Esophagus mucosa (tissue), 1 donor: Measurements from ENCODE around the gene SPNS2. TPM values are rescaled to one million over a fixed set of nuclear protein-coding genes. Genes with fewer than 3 reads are reported as not detected.

Experiments used
- total RNA-seq: library from RNA; stranded (reverse); gene quantifications from one replicate; pipeline ENCODE4 v1.2.4, GENCODE V29; 2023
- donor health status: DM: yes; HTN: yes; CAD: no.

Gene SPNS2
- total RNA-seq, 1 donor from 2014 or later, result 33.9 TPM

Other genes with a start within 250 kb of the SPNS2 start
- gene ANKFY1, start 234.9 kb upstream of the SPNS2 start, total RNA-seq, result 31.6 TPM
- 93.4 TPM for gene UBE2G1, start 132.2 kb upstream of the SPNS2 start, total RNA-seq
- gene SPNS3, start 64.9 kb upstream of the SPNS2 start, total RNA-seq, result 0.48 TPM
- 42.9 TPM for gene MYBBP1A, start 56.5 kb downstream of the SPNS2 start, total RNA-seq
- 41.6 TPM for gene GGT6, start 61.7 kb downstream of the SPNS2 start, total RNA-seq
- gene SMTNL2, start 85.6 kb downstream of the SPNS2 start, total RNA-seq, result 0.56 TPM
- 0.32 TPM for gene ALOX15, start 142.8 kb downstream of the SPNS2 start, total RNA-seq
- gene PELP1, start 205.3 kb downstream of the SPNS2 start, total RNA-seq, result 24.6 TPM
- gene ARRB2, start 211.8 kb downstream of the SPNS2 start, total RNA-seq, result 13.7 TPM
- 15.6 TPM for gene MED11, start 232.5 kb downstream of the SPNS2 start, total RNA-seq
- gene ZMYND15, start 241.0 kb downstream of the SPNS2 start, total RNA-seq, result 0.36 TPM
- gene CXCL16, start 241.0 kb downstream of the SPNS2 start, total RNA-seq, result 15.7 TPM